ENCODE results near the gene BTBD9.

Gene BTBD9

DNA sequence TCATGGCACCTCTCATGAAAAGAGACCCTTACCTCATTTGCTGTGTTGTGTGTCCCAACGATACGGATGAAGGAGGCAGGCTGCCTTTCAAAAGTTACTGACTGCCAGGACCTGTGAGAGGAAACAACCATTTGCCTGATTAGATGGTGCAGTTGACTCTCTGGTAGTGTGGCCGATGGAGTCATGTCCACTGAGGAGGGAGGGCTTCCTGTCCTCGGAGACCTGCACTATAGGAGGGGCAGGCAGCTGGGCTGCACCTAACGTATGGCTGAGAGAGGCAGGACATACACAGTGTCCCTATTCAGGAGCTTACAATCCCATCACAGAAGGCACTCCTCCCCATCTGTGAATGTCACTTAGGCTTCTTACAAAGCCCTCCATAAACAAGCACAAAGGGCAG, 447.2 kb downstream of the BTBD9 start:
- no peak for DNase-seq (ENCODE audit: low read depth, low spot score)
- POLR2A ChIA-PET = no interaction called here
- CTCF ChIA-PET = interaction anchor here (0.9 to 2.0 kb wide), 2 partner anchors 8 to 10 kb away, joined by 3 to 5 read pairs; no protein-coding TSS in a partner anchor

GRCh38 chr6:38192011-38192410, 447.7 kb downstream of the BTBD9 start:
- H3K4me3 ChIP-seq (ENCODE audit: low read depth, low read length) = no peak overlapping the region
- CTCF ChIA-PET = interaction anchor here (0.9 to 2.0 kb wide), 2 partner anchors 9 to 10 kb away, joined by 3 to 5 read pairs; no protein-coding TSS in a partner anchor
- POLR2A ChIA-PET = no interaction called here
- no peak for DNase-seq (ENCODE audit: low read depth, low spot score)
- TF ChIP-seq, protein P1, sequence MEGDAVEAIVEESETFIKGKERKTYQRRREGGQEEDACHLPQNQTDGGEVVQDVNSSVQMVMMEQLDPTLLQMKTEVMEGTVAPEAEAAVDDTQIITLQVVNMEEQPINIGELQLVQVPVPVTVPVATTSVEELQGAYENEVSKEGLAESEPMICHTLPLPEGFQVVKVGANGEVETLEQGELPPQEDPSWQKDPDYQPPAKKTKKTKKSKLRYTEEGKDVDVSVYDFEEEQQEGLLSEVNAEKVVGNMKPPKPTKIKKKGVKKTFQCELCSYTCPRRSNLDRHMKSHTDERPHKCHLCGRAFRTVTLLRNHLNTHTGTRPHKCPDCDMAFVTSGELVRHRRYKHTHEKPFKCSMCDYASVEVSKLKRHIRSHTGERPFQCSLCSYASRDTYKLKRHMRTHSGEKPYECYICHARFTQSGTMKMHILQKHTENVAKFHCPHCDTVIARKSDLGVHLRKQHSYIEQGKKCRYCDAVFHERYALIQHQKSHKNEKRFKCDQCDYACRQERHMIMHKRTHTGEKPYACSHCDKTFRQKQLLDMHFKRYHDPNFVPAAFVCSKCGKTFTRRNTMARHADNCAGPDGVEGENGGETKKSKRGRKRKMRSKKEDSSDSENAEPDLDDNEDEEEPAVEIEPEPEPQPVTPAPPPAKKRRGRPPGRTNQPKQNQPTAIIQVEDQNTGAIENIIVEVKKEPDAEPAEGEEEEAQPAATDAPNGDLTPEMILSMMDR (IDR thresholded peaks at IDR 0.05; ENCODE audit: insufficient read depth, low read length, missing control alignments) = no peak

More for the DNA sequence above, 447.2 kb downstream of the BTBD9 start:
- TF ChIP-seq, protein P1 (IDR thresholded peaks at IDR 0.05; ENCODE audit: insufficient read depth, low read length, missing control alignments) = no peak
- no peak overlapping the region for H3K4me3 ChIP-seq (ENCODE audit: low read depth, low read length)

GRCh38 chr6:38191418-38191817, 448.3 kb downstream of the BTBD9 start:
- TF ChIP-seq, protein P1 (IDR thresholded peaks at IDR 0.05; ENCODE audit: insufficient read depth, low read length, missing control alignments) = no peak
- no peak for DNase-seq (ENCODE audit: low read depth, low spot score)
- ChIA-PET POLR2A (no interaction called here), CTCF (no interaction called here)
- H3K4me3 ChIP-seq (ENCODE audit: low read depth, low read length) = no peak overlapping the region

- no peak overlapping the region for H3K4me3 ChIP-seq (ENCODE audit: low read depth, low read length)
- no peak for DNase-seq (ENCODE audit: low read depth, low spot score)
- ChIA-PET POLR2A (no interaction called here), CTCF (interaction anchor here (1.0 to 1.6 kb wide), 2 partner anchors 8 to 305 kb away, joined by 3 read pairs; no protein-coding TSS in a partner anchor)
- TF ChIP-seq, protein P1 (IDR thresholded peaks at IDR 0.05; ENCODE audit: insufficient read depth, low read length, missing control alignments) = no peak
Observed at GRCh38 chr6:38188677-38189335, 450.9 kb downstream of the BTBD9 start.

- DNase-seq (ENCODE audit: low read depth, low spot score) = no peak
- H3K4me3 ChIP-seq (ENCODE audit: low read depth, low read length) = no peak overlapping the region
- ChIA-PET CTCF (interaction anchor here (1.0 to 1.6 kb wide), 3 partner anchors 9 to 306 kb away, joined by 3 read pairs; no protein-coding TSS in a partner anchor), POLR2A (no interaction called here)
- TF ChIP-seq, protein P1 (IDR thresholded peaks at IDR 0.05; ENCODE audit: insufficient read depth, low read length, missing control alignments) = no peak
Observed at GRCh38 chr6:38187811-38188590, 451.7 kb downstream of the BTBD9 start.

DNA sequence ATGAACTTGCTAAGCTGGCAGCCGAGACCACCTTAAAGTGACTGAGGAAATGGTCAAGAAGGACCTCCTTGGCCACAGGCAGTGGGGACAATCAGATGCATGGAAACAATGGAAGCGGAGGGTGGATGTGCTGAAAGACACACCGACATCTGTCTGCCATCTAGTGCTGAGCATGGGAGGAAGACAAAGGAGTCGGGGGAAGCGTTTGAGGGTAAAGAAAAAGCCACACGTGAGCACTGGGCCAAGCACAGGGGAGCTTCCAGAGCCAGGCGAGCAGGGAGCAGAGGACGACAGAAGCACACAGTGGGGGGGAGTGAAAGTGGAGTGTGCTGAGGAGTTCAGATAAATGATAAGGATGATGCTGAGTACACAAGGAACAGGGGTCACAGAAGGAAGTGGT, 452.4 kb downstream of the BTBD9 start:
- no peak for DNase-seq (ENCODE audit: low read depth, low spot score)
- CTCF ChIA-PET = interaction anchor here (0.7 to 1.6 kb wide), 4 partner anchors 8 to 307 kb away, joined by 3 read pairs; no protein-coding TSS in a partner anchor
- POLR2A ChIA-PET = no interaction called here
- TF ChIP-seq, protein P1 (IDR thresholded peaks at IDR 0.05; ENCODE audit: insufficient read depth, low read length, missing control alignments) = no peak
- no peak overlapping the region for H3K4me3 ChIP-seq (ENCODE audit: low read depth, low read length)

Measured in AG04449 (cell line).